Lower leg skin (tissue), 3 donors: Measurements from ENCODE around the gene TPST1.

Source experiments
- CTCF ChIP-seq, 3 donors: fragments of 450-650 bp; IDR thresholded peaks; one replicate each; pipeline ENCODE4 v1.5.1; 2016; ENCODE audit warnings: antibody characterized with exemption in 3 of 3, mild to moderate bottlenecking in 3 of 3, moderate library complexity in 2 of 3
- POLR2A ChIP-seq, 2 donors: fragments of 450-650 bp; IDR thresholded peaks; one replicate each; pipeline ENCODE4 v1.6.1; 2016 to 2017; ENCODE audit warnings: antibody characterized with exemption in 2 of 2, mild to moderate bottlenecking in 1 of 2, moderate library complexity in 1 of 2

- TF ChIP-seq CTCF (IDR thresholded peaks at IDR 0.05), result no peak
- no peak for TF ChIP-seq POLR2A (IDR thresholded peaks at IDR 0.05)
Measured at GRCh38 chr7:66336760-66337159, 131.6 kb downstream of the TPST1 start.
